ENCODE measurements around the gene ASNS. TPM values are rescaled to one million over a fixed set of nuclear protein-coding genes. Genes with fewer than 3 reads are reported as not detected.
A peak's percentile ranks its signal among the peaks of the same experiment; 100 is the strongest.

The ASNS gene
- polyA plus RNA-seq, 1 experiment: 73.4 TPM

GRCh38 chr7:97873606-97874005 lies 1.4 kb upstream of the ASNS start:
- TF ChIP-seq, protein P1, sequence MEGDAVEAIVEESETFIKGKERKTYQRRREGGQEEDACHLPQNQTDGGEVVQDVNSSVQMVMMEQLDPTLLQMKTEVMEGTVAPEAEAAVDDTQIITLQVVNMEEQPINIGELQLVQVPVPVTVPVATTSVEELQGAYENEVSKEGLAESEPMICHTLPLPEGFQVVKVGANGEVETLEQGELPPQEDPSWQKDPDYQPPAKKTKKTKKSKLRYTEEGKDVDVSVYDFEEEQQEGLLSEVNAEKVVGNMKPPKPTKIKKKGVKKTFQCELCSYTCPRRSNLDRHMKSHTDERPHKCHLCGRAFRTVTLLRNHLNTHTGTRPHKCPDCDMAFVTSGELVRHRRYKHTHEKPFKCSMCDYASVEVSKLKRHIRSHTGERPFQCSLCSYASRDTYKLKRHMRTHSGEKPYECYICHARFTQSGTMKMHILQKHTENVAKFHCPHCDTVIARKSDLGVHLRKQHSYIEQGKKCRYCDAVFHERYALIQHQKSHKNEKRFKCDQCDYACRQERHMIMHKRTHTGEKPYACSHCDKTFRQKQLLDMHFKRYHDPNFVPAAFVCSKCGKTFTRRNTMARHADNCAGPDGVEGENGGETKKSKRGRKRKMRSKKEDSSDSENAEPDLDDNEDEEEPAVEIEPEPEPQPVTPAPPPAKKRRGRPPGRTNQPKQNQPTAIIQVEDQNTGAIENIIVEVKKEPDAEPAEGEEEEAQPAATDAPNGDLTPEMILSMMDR (IDR thresholded peaks at IDR 0.05; ENCODE audit: insufficient read depth, low read depth, low read length): no peak
- ChIA-PET POLR2A (no interaction called here), CTCF (no interaction called here)
- Histone ChIP-seq H3K36me3 (ENCODE audit: control insufficient read depth, insufficient read depth, low read length) (no peaks in the 10 kb centered on the region), H3K4me3 (ENCODE audit: low read depth, low read length) (no peak overlapping the region), H3K27me3 (ENCODE audit: control insufficient read depth, insufficient read depth, low read length) (no peaks in the 10 kb centered on the region)
- no peak for DNase-seq (ENCODE audit: low read depth)

- ChIA-PET POLR2A (no interaction called here), CTCF (interaction anchor here (1.0 kb wide), 1 partner anchor 24 kb away, joined by 3 read pairs; no protein-coding TSS in a partner anchor)
- Histone ChIP-seq H3K27me3 (ENCODE audit: control insufficient read depth, insufficient read depth, low read length) (no peaks in the 10 kb centered on the region), H3K4me3 (ENCODE audit: low read depth, low read length) (peak overlapping the region; percentile 100), H3K36me3 (ENCODE audit: control insufficient read depth, insufficient read depth, low read length) (no peaks in the 10 kb centered on the region)
- no peak for DNase-seq (ENCODE audit: low read depth)
- TF ChIP-seq, protein P1 (IDR thresholded peaks at IDR 0.05; ENCODE audit: insufficient read depth, low read depth, low read length): no peak
Measured at GRCh38 chr7:97871659-97872024, 566 bp downstream of the ASNS start.

GRCh38 chr7:97868788-97869187 lies 3.4 kb downstream of the ASNS start:
- POLR2A ChIA-PET: no interaction called here
- TF ChIP-seq, protein P1 (IDR thresholded peaks at IDR 0.05; ENCODE audit: insufficient read depth, low read depth, low read length): no peak
- 0 out of 2 replicates have a peak, but pooled peaks cover 2% of the 10 kb centered on the region for H3K36me3 ChIP-seq (ENCODE audit: control insufficient read depth, insufficient read depth, low read length)
- no peak for DNase-seq (ENCODE audit: low read depth)
- no peak overlapping the region for H3K4me3 ChIP-seq (ENCODE audit: low read depth, low read length)
- CTCF ChIA-PET: no interaction called here
- no peaks in the 10 kb centered on the region for H3K27me3 ChIP-seq (ENCODE audit: control insufficient read depth, insufficient read depth, low read length)

- TF ChIP-seq, protein P1 (IDR thresholded peaks at IDR 0.05; ENCODE audit: insufficient read depth, low read depth, low read length): no peak
- H3K4me3 ChIP-seq (ENCODE audit: low read depth, low read length): no peak overlapping the region
- no peaks in the 10 kb centered on the region for H3K27me3 ChIP-seq (ENCODE audit: control insufficient read depth, insufficient read depth, low read length)
- peaks cover 4% of the 10 kb centered on the region for H3K36me3 ChIP-seq (ENCODE audit: control insufficient read depth, insufficient read depth, low read length)
- ChIA-PET CTCF (no interaction called here), POLR2A (no interaction called here)
- no peak for DNase-seq (ENCODE audit: low read depth)
Measured at GRCh38 chr7:97868314-97868713, 3.9 kb downstream of the ASNS start.

DNA sequence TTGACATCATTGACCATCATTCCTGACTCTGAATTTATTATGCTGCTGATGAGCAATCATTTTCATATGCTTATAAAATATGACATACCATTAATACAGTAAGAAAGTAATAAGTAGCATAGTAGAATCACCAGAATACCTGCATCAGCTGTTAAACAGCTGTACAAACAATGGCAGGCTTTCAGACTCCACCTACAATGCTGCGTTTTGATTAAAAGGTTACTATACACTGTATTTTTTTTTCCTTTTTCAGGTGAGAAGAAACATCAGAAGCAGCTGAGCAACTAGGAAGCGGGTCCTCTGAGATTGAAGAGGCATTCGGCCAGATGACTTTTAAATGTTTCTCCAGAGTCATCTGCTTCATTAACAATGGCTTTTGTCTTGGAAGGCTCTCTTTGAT lies 7.1 kb downstream of the ASNS start:
- POLR2A ChIA-PET: no interaction called here
- CTCF ChIA-PET: no interaction called here
- H3K36me3 ChIP-seq (ENCODE audit: control insufficient read depth, insufficient read depth, low read length): peaks cover 5% of the 10 kb centered on the region
- TF ChIP-seq, protein P1 (IDR thresholded peaks at IDR 0.05; ENCODE audit: insufficient read depth, low read depth, low read length): no peak
- no peak for DNase-seq (ENCODE audit: low read depth)
- H3K27me3 ChIP-seq (ENCODE audit: control insufficient read depth, insufficient read depth, low read length): no peaks in the 10 kb centered on the region
- no peak overlapping the region for H3K4me3 ChIP-seq (ENCODE audit: low read depth, low read length)
